NCI-H226 (cell line): ENCODE results near the gene TAS2R43.
"Not testable (repeated sequence)": the region's sequence is repeated elsewhere in the genome, so short reads cannot be mapped to it uniquely, and the experiment has no call there.

ENCODE experiments used
- DNase-seq: peaks from one replicate; pipeline ENCODE4 v3.0.0-alpha.2; 2015

TAS2R43 gene

GRCh38 chr12:11059041-11059440 is 33.1 kb downstream of the TAS2R43 start:
- DNase-seq: no peak

- no peak for DNase-seq
Observed at GRCh38 chr12:11055306-11055705, 36.8 kb downstream of the TAS2R43 start.

- not testable (repeated sequence) for DNase-seq
Observed at GRCh38 chr12:11049806-11050531, 42.1 kb downstream of the TAS2R43 start.

- DNase-seq: not testable (repeated sequence)
Observed at GRCh38 chr12:11041366-11041765, 50.7 kb downstream of the TAS2R43 start.
